ENCODE measurements around the gene ATP5PO.

Gene ATP5PO, protein sequence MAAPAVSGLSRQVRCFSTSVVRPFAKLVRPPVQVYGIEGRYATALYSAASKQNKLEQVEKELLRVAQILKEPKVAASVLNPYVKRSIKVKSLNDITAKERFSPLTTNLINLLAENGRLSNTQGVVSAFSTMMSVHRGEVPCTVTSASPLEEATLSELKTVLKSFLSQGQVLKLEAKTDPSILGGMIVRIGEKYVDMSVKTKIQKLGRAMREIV

DNA sequence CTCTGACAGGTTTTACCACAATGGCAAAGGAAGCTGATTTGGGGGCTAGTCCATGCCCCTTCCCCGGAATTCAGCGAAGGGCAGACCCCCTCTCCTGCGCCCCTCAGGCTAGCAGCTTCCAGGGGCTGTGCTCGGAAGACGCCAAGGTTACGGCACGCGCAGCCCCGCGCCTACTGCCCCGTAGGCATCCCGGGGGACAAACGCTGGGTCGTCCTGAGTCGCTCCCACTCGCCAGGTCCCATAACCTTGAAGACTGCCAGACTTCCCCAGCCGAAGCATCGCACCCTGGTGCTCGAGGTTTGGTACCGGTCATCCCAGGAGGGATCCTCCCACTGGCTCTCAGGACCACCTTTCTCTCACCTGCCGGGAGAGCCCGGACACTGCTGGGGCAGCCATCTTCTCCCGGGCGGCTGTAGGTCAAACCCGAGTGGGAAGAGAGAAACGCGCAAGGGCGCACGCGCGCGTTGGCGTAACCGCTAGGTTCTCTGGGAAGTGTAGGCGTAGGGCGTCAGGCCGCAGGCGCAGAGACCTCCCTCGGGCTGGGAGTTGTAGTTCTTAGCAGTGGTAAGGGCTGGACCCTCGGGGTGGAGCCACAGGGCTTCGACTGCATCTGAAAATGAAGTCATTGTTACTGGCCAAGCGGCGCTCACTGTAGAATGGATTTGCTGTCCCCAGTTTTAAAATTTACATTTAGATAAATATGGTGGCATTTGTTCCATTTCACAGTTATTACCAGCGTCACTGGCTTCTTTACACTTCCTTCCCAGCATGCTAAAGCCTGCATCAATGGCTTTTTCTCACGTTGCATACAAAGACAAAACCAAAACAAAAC is at the start of gene ATP5PO:
ATP5PO (minus strand) TSS at position 437 of the 832 bp plus-strand sequence; CDS start at position 396, 41 bp downstream.
- DNase-seq (ENCODE audit: low read depth), result peak; percentile 91

DNA sequence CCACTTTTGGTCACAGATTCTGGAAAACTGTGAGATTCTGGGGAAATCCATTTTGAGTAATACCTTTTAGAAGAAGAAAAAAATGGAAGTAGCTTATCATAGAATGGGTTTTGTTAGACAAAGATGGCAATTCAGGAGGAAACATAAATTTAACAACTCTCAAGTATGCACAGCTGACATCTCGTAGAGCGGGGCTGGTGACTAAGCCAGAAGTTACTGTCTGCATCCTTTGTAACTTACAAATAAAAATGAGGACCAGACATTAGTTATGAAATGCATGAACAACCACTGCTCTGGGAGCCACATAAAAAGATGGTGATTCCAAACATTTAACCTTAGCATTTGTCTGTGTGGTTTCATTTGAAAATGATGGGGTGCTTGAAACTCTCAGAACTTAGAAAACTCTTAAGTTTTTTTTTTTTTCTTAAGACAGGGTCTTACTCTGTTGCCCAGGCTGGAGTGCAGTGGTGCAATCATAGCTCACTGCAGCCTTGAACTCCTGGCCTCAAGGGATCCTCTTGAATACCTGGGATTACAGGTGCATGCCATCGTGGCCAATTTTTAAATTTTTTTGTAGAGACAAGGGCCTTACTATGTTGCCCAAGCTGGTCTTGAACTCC is 49.2 kb upstream of the ATP5PO start:
- no peak for DNase-seq (ENCODE audit: low read depth)

DNA sequence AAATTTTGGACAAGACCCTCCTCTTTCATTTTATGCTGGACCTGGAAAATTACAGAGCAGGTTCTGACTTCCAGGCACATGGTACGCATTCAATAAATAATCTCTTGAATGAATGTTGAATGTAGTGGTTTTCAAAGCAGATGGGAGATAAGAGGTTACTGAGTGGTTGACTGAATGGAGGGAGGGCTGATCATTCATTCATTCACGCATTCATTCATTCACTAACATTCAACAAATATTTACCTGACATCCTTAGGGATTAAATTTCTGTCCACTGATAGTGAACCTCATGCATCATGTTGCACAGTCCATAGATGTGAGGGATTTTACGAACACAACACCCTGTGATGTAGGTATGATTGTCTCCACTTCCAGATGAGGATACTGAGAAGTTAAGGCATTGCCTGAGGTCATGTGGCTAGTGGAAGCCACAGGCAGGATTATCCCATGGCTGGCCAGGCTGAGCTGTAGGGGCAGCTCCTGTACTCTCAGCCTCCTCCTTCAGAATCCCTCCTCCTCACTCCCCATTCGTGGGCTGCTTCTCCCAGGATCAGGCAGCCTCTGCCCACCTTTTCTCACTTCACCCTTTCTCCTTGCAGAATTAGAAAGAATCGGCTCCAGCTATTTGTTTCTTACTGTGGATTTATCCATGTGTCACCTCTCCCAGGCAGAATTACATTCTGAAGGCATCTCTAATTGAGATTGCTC is 48.4 kb upstream of the ATP5PO start:
- no peak for DNase-seq (ENCODE audit: low read depth)

DNA sequence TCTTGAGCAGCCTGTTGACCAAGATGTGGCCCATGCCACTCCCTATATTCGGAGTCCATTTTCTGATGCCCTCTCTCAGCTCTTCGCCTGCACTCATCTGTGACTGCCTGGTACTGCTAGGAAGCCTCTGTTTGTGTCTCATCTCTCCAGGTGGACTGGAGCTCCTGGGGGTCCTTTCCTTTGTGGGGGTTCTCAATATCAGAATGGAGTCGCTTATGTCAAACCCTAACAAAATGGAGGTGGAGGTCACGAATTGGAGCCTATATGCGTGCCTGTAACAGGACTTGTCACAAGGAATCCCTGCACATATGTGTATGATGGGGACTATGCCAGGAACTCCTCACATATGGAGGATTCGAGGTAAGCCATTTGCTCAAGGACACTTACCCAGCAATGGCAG is 46.7 kb upstream of the ATP5PO start:
- DNase-seq (ENCODE audit: low read depth), result no peak

DNA sequence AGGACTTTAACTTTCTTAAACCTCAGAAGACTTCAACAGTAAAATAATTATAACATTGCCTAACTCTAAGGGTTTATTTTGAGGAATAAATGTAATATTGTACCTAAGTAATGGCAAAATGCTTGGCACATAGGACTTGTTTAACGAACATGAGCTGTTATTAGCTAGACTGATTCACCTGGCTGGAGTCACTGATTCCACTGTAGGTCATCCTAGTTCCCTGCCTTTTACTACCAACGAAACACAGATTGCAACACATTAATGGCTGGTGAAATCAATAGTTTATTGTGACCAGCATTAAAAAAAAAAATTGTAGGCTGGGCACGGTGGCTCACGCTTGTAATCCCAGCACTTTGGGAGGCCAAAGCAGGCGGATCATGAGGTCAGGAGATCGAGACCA is 45.5 kb upstream of the ATP5PO start:
- DNase-seq (ENCODE audit: low read depth), result no peak

DNA sequence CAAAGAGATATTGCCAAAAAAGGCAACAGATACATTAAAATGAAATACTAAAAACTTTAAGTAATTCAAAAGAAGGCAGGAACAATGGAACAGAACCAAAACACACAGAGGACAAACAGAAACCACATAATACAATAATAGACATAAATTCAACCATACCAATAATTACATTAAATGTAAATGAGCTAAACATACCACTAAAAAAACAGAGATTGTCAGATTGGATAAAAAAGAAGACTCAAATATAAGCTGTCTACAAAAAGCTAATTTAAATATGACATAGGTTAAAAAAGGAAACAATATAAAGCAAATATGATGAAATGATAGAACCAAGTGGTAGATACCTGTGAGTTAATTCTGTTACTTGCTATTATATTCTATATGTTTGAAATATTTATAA is 44.1 kb upstream of the ATP5PO start:
- no peak for DNase-seq (ENCODE audit: low read depth)

DNA sequence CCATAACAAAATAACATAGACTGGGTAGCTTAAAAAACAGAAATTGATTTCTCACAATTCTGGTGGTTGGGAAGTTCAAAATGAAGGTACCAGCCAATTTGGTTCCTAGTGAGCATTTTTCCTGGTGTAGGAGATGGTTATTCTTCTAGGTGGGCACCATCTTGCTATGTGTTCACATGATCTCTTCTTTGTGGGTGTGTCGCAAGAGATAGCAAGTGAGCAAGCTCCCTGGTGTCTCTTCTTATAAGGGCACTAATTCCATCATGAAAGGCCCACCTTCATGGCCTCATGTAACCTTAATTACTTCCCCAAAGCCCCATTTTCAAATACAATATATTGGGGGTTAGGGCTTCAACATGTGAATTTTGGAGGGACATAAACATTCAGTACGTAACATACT is 38.8 kb upstream of the ATP5PO start:
- DNase-seq (ENCODE audit: low read depth), result no peak

DNA sequence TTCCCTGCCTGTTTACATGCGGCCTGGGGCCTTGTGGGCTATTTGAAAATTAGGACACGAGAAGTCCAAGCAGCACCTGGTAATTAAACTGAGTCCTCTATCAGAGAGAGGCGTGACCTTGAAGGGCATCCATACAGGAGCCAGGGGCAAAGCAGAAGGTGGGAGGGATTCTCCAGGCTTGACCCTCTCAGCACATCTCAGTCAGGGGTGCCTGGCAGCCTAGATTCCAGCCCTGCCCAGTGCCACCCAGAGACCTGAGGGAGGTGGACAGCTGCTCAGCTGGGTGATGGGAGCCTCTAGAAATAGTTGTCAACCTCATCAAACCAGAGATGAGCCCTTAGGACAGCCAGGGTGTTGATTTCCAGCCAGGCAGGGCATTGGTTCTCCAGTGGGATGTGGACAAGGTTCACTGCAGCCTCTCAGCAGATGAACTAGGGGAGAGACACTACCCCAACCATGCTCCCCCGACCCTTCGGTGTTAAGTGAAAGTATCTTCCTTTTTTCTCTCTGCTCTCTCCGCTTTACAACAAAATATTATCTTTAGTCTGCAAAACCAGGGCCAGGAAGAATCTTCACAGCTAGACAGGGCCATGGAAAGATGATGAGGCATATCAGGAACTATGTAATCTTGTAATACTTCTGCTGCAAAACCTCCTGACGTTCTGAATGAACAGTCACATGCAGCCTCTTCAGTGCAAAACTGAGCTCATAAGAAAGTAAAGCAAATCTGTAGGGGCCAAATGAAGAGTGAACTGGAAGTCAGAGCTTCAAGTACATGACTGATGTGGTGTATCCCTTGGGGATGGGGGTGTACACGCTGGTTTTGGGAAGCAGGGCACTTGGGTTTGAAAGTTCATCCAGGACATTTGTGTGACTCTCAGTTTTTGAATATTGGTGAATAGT is 35.9 kb upstream of the ATP5PO start:
- DNase-seq (ENCODE audit: low read depth), result no peak

DNA sequence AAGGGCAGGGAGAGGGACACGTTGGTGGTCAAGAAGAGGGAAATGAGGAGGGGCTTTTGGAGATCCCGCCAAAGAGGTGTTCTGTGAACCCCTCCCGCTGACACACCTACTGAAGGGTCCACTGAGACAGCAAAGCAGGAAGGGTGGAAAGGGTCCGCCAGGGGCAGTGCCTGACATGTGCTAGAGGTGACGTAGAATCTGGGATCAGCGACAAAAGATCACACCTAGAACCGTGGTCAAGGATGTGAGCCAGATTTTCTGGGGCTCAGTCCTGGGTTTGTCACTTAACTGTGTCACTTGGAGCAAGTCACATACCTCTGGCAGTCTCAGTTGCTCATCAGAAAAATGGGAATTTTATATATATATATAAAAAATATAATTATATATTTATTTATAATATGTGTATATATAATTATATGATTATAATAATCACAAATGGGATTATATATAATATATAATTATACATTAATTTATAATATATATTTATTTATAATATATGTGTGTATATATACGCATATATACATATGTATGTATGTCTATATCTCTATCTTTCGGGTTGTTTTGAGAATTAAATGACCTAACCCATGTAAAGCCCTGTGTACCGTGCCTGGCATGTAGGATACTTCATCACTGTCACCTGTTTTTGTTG is 35.0 kb upstream of the ATP5PO start:
- DNase-seq (ENCODE audit: low read depth), result no peak

DNA sequence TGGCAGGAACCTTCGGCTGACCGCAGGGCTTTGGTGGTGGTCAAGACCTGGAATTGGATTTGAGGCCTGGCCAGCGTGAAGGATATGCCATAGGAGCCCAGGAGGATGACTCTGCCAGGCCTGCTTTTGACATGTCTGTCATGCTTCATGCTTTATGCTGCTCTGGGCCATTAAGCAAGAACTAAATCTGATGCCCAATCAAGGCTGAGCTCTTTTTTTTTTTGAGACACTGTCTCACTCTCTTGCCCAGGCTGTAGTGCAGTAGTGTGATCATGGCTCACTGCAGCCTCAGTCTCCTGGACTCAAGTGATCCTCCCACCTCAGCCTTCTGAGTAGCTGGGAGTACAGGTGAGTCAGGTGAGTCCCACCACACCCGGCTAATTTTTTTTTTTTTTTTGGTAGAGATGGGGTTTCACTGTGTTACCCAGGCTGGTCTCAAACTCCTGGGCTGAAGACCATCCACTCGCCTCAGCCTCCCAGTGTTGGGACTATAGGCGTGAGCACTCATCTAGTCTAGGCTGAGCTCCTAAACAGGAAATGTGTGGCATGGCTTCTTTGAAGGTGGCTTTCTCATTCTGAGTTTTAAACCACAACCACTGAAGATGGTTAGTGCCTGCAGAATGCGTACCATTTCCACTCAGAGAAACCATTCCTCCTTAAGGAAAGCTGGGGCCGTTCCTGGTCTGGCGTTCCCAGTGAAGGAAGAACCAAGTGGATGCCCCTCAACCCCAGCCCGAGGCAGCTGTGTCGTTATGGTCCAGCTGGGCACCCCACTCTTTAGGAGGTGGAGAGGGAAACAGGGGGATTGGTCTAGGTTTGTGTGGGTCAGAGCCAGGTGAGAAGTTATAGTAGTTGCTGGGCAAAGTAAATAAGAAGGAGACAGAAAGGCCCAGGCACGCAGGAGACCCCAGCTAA is 34.2 kb upstream of the ATP5PO start:
- DNase-seq (ENCODE audit: low read depth), result no peak

DNA sequence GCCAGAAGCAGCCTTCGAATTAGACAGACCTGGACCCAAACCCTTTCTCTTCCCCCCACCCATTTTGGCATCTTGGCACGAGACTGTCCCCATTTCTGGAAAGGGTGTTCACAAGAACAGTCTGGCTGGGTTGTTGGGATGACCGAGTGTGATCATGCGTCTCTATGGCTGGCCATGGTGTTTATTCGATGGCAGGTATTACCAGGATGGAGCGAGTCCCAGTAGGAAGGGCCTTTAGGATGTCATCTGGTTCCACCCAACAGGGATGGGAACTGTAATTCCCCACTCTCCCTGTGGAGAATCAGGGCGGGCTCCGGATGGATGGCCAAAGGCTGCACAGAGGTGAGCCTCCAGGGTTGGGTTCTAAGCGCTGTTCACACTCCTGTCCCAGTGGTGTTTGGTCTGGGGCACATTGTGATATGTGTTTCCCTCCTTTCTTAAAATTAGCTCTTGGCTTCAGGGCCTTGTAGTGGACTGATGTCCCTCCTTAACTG is 33.4 kb upstream of the ATP5PO start:
- DNase-seq (ENCODE audit: low read depth), result no peak

DNA sequence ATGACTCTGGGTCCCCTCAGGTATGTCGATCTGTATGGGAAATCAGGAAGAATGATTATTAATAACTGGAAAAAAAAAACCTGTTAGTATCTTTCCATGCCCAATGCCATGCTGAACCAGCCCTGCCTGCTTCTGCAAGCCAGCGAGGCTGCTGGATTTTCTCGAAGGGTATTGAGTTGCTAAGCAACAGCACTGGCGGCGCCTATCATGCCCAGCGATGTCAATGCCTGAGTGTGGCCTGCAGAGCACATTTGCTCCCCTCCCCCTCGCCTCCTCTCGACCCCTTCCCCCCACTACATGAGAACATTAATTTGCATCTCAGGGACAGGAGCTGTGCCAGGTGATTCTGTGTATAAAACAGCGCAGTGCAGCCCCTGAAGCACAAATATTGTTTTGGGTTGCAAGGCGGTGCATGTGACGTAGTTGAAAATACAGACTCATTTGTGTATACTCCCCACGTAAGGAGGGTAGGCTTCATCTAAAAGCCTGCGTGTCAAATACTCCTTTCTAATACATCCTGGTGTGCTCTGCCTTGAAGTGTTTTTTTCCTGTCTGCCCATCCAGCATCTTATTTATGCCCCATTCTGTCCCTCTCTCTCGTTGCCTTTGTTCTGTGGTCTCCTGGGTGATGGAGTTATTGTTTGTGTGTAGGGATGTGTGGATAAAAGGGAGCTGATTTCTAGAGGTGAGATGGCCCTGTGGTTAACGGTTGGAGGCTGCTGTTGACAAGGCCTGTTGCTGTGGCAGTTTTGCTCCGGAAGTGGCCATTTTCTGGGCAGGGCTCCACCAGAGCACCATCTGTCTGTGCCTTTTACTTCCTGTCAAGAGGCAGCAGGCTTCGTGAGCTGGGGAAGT is 32.7 kb upstream of the ATP5PO start:
- no peak for DNase-seq (ENCODE audit: low read depth)

DNA sequence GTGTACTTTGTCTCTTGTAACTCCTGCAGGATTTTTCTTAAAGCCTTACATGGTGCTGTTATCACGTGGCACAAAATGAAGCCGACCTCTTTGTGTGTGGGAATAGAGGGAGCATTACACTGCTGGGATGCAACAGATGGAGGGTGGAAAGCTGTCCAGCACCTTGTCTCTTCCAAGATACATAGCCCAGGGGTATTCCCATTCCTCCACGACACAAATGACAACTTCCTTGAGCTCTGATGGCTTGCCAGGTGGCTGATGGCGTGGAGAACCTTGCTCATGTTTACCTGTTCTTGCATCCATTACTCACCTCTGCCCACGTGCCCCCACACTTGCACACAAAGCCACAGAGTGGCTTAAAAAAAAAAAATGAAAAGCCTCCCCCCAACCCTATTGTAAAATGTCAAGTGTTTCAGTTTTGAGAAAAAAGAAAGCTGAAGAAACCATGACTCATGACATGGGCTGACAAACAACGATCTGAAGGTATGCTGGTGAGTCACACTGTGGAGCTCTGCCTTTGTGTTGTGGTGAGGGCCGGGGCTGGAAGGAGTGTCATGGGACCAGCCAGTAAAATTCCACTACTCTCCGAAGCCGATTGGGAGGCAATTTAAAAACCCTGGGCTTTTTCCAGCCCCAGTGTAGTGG is 32.0 kb upstream of the ATP5PO start:
- peak; percentile 85 for DNase-seq (ENCODE audit: low read depth)

DNA sequence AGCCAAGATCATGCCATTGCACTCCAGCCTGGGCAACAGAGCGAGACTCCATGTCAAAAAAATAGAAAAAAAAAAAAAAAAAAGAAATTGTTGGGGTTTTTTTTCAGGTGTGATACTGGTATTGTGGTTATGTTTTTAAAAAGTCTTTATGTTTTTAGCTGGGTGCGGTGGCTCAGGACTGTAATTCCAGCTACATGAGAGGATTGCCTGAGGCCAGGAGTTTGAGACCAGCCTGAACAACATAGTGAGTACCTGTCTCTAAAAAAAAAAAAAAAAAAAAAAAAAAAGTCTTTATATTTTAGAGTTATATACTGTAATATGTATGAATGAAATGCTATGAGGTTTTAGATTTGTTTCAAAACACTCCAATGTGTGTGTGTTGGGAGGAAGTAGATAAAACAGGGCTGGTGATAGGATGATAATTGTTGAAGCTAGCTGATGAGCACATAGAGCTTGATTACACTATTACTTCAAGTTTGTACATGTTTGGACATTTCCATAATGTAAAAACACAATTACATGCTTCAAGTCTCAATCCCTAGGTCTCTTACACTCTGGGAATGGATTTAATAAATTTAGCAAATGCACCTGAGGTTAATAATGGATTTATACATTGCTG is 30.2 kb upstream of the ATP5PO start:
- no peak for DNase-seq (ENCODE audit: low read depth)

DNA sequence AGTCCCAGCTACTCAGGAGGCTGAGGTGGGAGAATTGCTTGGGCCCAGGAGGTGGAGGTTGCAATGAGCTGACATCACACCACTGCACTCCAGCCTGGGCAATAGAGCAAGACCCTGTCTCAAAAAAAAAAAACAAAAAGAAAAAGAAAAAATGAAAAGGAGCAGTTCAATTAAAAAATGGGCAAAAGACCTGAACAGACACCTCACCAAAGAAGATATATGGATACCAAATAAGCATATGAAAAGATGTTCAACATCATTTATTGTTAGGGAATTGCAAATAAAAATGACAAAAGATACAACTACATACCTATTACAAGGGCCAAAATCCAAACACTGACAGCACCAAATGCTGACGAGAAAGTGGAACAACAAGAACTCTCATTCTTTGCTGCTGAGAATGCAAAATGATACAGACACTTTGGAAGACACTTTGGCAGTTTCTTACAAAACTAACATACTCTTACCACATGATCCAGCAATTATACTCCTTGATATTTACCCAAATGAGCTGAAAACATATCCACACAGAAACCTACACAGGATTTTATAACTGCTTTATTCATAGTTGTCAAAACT is 28.7 kb upstream of the ATP5PO start:
- DNase-seq (ENCODE audit: low read depth), result no peak

DNA sequence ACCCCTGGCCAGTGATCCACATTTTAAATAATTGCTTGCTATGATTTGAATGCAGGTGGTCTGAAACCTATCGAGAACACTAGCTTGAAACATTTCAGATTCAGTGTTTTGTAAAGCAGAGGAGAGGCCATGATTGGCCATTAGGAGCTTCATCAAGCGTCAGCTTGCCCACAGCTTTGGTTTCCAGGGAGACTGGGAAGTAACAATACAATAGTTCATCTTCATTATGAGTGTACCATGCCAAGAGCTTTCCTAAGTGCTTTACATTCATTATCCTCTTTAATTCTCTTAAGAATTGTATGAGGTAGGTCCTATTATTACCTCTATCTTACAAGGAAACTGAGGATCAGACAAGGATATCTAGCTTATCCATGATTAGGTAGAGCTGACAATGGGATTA is 27.7 kb upstream of the ATP5PO start:
- no peak for DNase-seq (ENCODE audit: low read depth)

DNA sequence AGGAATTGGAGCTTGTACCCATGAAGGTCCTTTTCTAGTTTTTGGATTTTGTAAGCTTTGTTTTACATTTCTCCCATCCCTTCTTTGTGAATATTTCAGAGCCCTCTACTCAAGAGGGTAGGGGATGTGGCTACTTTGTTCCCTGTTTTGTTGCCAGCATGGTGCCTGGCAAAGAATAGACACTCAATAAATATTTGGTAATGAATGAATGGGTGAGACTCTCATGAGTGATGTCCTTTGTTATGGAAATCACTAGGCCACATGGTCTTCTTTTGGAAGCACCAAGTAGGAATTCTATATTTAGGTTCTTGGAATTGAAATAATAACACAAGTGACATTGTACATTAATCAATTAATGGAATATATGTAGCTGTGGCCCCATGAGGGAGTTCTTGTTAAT is 26.8 kb upstream of the ATP5PO start:
- no peak for DNase-seq (ENCODE audit: low read depth)

DNA sequence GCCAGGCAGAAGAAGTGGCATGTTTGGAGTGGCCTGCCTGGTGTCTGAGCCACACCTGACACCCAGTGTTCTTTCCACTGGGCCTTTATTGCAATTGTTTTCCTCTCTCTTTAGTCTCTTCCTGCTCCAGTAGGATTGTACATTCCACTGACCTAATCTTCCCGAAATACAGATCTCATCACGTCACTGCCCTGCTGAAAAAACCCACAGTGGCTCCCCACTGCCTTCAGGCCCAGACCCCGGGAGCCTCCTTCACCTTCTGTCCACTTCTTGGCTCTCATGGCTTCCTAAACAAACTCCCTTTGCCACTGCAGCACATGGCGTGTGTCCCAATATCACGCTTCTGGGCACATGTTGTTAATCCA is 25.3 kb upstream of the ATP5PO start:
- DNase-seq (ENCODE audit: low read depth), result no peak
